Lung (tissue), 12 donors: ENCODE data around the gene CDH24. TPM values are rescaled to one million over a fixed set of nuclear protein-coding genes. Genes with fewer than 3 reads are reported as not detected.

Experiments used
- ATAC-seq: fragments of 200-7000 bp; cut with Tn5 transposase; one replicate; pipeline ENCODE4 v1.9.1; 2020; ENCODE audit warnings: moderate number of reproducible peaks; ENCODE audit not compliant: insufficient read depth, low FRiP score
- DNase-seq, 3 donors: peaks; one replicate each; pipeline ENCODE4 v3.0.0-alpha.2; 2013 to 2017
- H3K27ac ChIP-seq, 2 donors: one replicate each; pipeline ENCODE4 v1.5.1; 2013; ENCODE audit warnings: mild to moderate bottlenecking in 2 of 2, moderate library complexity in 2 of 2, control low read depth in 1 of 2, inconsistent platforms in 1 of 2, low read depth in 1 of 2, low read length in 1 of 2
- H3K27me3 ChIP-seq, 3 donors: one replicate each; pipeline ENCODE4 v1.5.1; 2013; ENCODE audit warnings: low read length in 2 of 3; ENCODE audit not compliant: control insufficient read depth in 3 of 3, insufficient read depth in 3 of 3
- H3K36me3 ChIP-seq, 4 donors: one replicate each; pipeline ENCODE4 v1.5.1; 2013; ENCODE audit warnings: low read length in 4 of 4, mild to moderate bottlenecking in 1 of 4, moderate library complexity in 1 of 4; ENCODE audit not compliant: control insufficient read depth in 4 of 4, insufficient read depth in 4 of 4
- H3K4me1 ChIP-seq, 5 donors: one replicate each; pipeline ENCODE4 v1.5.1; 2013; ENCODE audit warnings: low read length in 5 of 5, mild to moderate bottlenecking in 2 of 5, moderate library complexity in 1 of 5; ENCODE audit not compliant: control insufficient read depth in 5 of 5, insufficient read depth in 5 of 5
- H3K4me3 ChIP-seq: one replicate; pipeline ENCODE4 v1.5.1; 2013; ENCODE audit warnings: mild to moderate bottlenecking, control low read depth, moderate library complexity
- H3K9ac ChIP-seq, 2 donors: one replicate each; pipeline ENCODE4 v1.5.1; 2013; ENCODE audit warnings: low read length in 2 of 2, control low read depth in 1 of 2; ENCODE audit not compliant: insufficient read depth in 1 of 2
- H3K9me3 ChIP-seq, 4 donors: one replicate each; pipeline ENCODE4 v1.5.1; 2013; ENCODE audit warnings: low read length in 3 of 4, mild to moderate bottlenecking in 1 of 4, moderate library complexity in 1 of 4; ENCODE audit not compliant: control insufficient read depth in 4 of 4, insufficient read depth in 3 of 4
- CTCF ChIP-seq: IDR thresholded peaks from 2 replicates; pipeline ENCODE4 v1.5.1; 2012; ENCODE audit warnings: mild to moderate bottlenecking; ENCODE audit errors: control extremely low read depth, extremely low read depth
- WGBS, 2 donors: extraction: QIAGEN DNeasy Blood & Tissue Kit; methylation state at CpG; one replicate each; pipeline ENCODE4 v1.1.7; 2013; 5-methylcytosine and 5-hydroxymethylcytosine counted together
- polyA plus RNA-seq, 2 donors: library from polyadenylated mRNA; stranded (reverse); fragments of 200-250 nt; gene quantifications; one replicate each; pipeline ENCODE4 v1.2.1, GENCODE V29; 2013
- total RNA-seq, 2 donors: library from RNA; depleted of rRNA in 1 of 2; stranded (reverse); fragments of >200 nt in 1 of 2; gene quantifications; one replicate each; pipeline ENCODE4 v1.2.1, GENCODE V29; 2014 to 2021
- donor health status: control.
- donor health status: control.
- donor health status: Bipolar disorder and iron deficiency.
- donor health status: healthy.
- donor health status: DM: yes; HTN: yes; CAD: no.

CDH24 gene
- total and polyA plus RNA-seq, 4 donors, result 2.0 to 4.8 (median 4.4) TPM

DNA sequence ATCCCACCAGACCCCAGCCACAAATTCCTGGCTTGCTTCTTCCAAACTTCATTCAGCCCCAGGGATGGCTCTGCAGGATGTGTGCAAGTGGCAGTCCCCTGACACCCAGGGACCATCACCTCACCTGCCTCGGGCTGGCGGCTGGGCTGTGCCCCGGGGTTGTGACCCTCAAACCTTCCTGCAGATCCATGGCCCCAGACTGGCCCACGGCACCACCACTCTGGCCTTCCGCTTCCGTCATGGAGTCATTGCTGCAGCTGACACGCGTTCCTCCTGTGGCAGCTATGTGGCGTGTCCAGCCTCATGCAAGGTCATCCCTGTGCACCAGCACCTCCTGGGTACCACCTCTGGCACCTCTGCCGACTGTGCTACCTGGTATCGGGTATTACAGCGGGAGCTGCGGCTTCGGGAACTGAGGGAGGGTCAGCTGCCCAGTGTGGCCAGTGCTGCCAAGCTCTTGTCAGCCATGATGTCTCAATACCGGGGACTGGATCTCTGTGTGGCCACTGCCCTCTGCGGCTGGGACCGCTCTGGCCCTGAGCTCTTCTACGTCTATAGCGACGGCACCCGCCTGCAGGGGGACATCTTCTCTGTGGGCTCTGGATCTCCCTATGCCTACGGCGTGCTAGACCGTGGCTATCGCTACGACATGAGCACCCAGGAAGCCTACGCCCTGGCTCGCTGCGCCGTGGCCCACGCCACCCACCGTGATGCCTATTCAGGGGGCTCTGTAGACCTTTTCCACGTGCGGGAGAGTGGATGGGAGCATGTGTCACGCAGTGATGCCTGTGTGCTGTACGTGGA is 15.0 kb downstream of the CDH24 start, which contains the start of gene PSMB11:
PSMB11 (plus strand) TSS at position 51 of the 804 bp plus-strand sequence; CDS start at position 65, 14 bp downstream.
- H3K4me3 ChIP-seq, result no peak within 1 kb of the TSS
- peaks cover 0 to 13% (median 10%) of the 10 kb centered on the region in 5 donors for H3K4me1 ChIP-seq
- DNase-seq, result no peak
- H3K27ac ChIP-seq, result no peak within 1 kb of the TSS
- no peak within 1 kb of the TSS for H3K9ac ChIP-seq
- no peak for ATAC-seq
- no peaks in the 10 kb centered on the region for H3K27me3 ChIP-seq
- H3K9me3 ChIP-seq, result no peaks in the 10 kb centered on the region
- H3K36me3 ChIP-seq, result no peaks in the 10 kb centered on the region
- TF ChIP-seq CTCF, result no peak
- 95 to 96% methylated on average over 36 of the region's 36 CpGs for WGBS, 2 donors

DNA sequence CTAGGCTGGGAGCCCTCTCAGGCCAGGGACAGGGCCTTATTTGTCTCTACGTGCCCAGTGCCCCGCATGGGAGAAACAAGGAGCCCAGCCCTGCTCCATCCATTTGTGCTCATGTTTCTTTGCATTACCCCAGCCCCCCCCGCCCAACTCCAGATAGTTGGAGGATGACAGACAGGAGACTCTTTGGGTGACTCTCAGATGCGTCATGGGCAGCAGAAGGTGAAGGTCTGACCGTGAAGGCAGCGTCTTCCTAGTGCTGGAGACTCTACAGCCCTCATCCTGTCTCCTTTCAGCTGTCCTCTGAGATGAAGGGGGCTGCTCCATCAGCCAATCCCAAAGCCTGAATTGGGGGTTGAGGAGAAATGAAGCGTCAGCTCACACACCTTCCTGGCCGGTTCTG is 15.6 kb downstream of the CDH24 start:
- no peak for ATAC-seq
- TF ChIP-seq CTCF, result no peak
- Histone ChIP-seq H3K36me3 (no peaks in the 10 kb centered on the region), H3K4me3 (no peak overlapping the region), H3K4me1 (peaks cover 0 to 13% (median 7%) of the 10 kb centered on the region in 5 donors), H3K27me3 (no peaks in the 10 kb centered on the region), H3K9me3 (no peaks in the 10 kb centered on the region), H3K9ac (no peak overlapping the region), H3K27ac (no peak overlapping the region)
- no peak for DNase-seq
- 87 to 88% methylated on average over 8 of the region's 8 CpGs for WGBS, 2 donors

DNA sequence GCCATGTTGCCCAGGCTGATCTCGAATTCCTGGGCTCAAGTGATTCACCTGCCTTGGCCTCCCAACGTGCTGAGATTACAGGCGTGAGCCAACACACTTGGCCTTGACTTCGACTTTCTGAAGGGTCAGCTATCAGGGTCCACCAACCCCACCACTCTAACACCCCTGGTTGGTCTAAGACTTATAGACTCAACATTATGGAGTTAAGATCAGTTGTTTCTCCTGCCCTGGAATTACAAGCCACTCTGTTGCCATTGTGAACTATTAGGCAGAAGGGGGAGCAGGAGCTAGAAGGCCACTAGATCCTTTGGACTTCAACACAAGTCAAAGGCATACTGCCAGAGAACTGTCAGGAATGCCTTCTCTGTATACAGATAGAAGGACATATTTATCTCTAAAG is 17.2 kb downstream of the CDH24 start:
- WGBS, 2 donors, result 85 to 94% methylated on average over 4 of the region's 4 CpGs
- no peak for TF ChIP-seq CTCF
- Histone ChIP-seq H3K9me3 (no peaks in the 10 kb centered on the region), H3K27me3 (no peaks in the 10 kb centered on the region), H3K4me1 (peaks cover 0 to 11% (median 4%) of the 10 kb centered on the region in 5 donors), H3K9ac (no peak overlapping the region), H3K36me3 (no peaks in the 10 kb centered on the region), H3K4me3 (no peak overlapping the region), H3K27ac (no peak overlapping the region)
- DNase-seq (no peak), ATAC-seq (no peak)
